Brain pericyte (primary cell): ENCODE measurements around the gene CCNF.

Experiments
- DNase-seq: peaks from one replicate; pipeline ENCODE4 v3.0.0-alpha.2; 2012; ENCODE audit warnings: low read depth, low spot score

CCNF gene

DNA sequence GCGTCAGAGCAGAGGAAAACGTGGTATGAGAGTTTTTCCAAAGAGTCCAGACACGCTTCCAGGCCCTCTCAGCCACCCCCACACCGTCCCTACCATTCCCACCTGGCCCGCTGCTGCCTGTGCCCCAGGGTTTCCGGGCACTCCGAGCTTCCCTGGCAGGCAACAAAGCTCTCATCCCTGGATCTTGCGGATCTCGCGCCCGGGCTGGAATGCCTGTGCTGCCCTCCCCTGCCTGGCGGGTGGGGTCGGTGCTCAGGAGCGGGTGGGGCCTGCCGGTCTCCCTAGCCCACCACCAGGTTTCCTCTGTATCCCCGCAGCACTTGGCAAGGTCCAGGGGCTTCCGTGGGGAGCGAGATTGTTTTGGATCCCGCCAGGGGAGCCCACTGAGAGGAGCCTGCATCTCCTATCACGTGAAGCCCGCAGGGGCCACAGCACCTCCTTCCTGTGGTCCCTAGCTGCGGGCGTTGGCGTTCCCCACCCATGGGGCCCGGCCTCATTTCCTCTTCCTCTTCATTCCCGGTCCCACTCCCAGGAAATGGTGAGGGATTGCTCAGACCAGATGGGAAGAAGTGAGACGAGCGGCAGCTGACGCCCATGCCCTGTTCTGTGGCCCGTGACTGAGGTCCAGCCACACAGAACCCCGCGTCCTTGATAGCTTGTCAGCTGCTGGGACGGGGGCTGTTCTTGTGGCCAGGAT, 56.7 kb downstream of the CCNF start:
- DNase-seq = no peak

DNA sequence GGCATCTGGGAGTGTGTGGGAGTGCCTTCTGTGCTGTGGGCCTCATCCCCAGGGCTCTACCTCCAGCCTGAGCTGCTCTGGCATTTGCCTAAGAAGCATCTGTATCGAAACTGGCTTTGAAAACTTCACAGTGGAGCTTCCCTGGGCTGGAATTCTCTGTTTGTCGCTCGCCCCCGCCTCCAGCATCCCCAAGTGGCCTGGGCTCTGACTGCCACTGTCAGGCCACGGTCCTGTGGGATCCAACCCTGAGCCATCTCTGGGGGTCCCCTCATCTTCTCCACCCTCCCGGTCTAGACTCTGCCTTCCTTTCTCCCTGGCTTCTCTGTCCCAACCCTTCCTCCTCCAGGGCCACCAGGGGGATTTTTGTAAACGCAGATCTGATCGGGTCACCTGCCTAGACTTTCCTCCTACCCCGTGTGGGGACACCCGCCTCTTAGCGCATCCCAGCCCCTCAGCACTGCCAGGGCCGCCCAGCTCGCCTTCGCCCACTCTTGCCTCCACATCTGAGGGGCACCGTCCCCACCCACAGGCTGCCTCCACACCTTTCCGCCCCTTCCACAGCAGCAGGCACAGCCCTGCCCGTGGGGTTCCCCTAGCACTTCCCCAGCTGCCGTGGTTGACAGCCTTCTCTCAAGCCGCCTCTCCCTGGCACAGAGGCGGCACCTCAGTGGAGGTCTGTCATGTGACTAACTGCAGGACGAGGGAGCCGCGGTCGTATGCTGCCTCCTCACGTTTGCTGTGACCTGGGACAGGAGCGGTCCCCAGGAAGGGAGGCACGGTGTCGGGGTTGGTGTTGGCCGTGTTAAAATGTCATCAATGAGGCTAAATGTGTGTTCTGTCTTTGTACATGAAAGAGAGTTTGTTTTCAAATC, 57.6 kb downstream of the CCNF start:
- DNase-seq = no peak

DNA sequence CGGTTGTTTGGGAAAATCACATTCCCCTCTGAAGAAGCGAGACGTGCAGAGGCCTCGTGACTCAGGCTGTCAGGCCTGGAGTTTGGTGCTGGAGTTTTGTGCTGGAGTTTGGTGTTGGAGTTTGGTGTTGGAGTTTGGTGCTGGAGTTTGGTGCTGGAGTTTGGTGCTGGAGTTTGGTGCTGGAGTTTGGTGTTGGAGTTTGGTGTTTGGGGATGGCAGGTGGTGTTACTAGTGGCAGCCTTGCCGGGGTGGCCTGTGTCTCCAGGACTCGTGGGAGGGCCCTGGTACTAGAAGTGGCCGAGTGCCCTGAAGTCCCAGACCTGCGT, 58.2 kb downstream of the CCNF start:
- DNase-seq = no peak

DNA sequence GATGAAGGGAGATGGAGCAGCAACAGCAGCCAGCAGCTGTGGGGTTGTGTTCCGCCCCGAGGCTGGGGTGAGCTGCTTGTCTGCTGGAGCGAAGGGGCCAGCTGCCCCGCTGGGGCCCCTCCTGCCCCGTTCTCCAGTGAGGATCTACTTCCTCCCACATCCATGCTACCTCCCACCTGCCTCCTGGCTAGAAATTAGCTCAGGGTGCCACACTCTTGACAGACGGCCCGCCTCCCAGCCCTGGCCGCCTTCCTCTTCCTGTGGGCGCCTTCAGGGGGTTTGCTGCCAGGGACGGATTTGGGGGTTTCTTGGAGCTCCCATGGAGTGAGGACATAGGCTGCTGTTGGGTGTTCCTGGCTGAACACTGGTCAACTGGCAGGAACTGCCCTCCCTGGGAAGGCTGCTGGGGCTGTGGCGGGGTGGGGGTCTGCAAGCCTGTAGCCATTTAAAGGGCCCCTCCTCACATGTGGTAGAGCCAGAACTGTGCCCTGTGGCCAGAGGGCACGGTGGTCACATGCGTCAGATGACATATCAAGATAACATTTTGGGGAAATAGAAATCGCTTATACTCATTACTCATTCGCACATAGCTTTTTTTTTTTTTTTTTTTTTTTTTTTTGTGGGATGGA, 58.8 kb downstream of the CCNF start:
- DNase-seq = no peak

DNA sequence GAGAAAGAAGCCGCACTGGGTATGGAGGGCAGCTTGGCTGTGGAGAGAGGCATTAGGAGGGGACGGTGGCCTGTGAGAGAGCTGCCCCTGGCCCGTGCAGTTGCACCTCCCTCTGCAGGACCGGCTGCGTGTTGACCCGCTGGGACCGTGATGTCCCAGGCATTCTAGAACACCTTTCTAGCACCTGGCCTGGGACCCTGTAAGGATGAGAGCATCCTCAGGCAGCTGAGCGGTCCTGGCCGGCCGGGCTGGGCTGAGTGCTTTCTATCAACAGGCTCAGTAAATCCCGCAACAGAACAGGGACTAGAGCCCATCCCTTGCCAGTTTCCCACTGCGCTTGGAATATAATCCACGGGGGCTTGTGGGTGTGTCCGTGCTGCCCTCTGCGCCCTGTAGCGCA, 60.3 kb downstream of the CCNF start:
- no peak for DNase-seq

DNA sequence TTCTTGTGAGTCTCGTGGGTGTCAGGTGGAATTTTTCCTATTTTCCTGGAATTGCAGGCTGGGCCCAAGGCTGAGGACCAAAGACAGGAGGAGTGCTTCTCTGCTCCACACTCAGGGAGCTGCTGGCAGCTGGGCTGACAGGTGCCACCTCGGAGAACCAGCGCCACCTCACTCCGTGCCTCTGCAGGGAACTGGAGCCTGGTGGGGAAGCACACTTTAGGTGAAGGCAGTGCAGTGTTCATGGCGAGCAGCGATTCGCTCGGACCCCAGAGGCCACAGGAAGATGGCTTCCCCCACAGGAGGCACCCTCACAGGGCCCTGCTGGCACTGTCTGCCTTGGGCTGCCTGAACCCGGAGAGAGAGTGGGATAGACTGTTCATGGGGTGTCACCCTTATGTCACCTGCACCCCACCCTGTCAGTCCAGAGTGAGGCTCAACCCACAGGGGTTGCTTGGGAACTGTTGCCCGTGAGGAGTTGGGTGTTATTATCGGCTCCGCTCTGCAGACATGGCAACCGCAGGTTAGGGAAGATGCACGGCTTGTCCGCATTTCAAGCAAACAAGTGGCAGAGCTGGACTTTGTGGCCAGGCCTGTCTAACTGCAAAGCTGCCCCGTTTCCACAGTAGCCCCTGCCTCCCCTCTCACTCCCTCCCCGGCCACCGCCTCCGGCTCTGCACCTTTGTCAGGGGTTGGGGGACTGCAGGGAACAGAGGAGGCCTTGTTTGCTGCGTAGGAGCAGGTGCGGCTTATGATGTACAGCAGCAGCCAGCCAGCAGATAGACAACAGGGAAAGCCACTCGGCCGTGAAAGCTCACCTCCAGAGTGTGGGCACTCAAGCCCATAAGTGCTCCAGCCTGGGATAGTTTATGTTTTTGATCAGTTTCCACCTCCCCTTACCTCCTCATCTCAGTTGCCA, 61.2 kb downstream of the CCNF start:
- DNase-seq = no peak

DNA sequence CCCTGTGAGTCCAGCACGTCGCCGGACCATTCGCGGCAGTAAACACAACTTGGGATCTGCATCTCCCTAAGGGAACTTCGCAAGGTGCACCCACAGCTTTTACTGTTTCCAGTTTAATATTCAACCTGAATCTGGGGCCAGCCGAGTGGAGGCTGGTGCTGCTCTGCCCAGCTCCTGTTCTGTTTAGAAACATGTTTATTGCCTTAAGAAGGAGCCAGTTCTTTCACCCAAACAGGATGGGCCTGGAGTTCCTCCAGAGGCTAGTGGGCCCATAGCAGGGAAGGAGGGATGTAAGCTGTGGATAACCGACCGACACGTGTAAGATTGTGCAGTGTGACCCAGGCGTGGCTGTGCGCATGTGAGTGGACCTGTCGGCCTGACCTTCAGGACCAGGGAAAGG, 63.0 kb downstream of the CCNF start:
- DNase-seq = no peak

DNA sequence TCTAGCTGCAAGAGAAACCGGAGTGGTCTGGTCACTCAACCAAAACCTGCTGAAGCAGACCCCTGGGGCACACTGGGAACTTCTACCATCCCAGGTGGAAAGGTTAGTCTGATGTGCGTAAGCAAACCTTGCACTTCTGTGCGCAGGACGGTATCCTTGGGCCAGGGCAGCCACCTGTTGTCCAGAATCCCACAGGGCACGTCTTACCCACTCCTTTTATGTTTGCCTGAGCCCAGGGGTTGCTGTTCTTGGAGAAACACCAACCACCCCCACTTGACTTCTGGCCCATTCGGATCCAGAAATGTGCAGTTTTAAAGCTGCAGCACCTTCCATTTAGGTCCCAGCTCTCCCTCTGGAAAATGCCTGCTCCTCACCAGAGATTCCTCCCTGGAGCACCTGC, 64.4 kb downstream of the CCNF start:
- no peak for DNase-seq

DNA sequence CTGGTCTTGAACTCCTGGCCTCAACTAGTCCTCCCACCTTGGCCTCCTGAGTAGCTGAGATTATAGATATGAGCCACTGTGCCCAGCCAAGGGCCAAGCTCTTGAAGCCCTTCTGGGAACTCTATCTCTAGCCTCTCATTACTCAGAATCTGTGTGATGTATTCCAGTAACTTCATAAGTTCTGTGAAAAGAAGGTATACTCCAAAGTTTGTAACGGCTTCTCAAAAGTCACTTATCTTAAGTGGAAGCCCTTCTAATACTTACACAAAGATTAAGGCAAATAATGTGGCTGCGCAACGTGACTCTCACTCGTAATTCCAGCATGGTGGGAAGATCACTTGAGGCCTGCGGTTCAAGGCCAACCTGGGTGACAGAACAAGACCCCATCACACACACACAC, 65.4 kb downstream of the CCNF start:
- no peak for DNase-seq

DNA sequence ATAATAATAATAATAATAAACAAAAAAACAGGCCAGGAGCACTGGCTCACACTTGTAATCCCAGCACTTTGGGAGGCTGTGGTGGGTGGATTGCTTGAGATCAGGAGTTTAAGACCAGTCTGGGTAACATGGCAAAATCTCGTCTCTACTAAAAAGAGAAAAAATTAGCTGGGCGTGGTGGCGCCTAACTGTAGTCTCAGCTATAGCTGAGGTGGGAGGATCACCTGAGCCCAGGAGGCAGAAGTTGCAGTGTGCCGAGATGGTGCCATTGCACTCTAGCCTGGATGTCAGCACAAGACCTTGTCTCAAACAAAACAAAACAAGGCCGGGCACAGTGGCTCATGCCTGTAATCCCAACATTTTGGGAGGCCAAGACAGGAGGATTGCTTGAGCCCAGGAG, 65.8 kb downstream of the CCNF start:
- no peak for DNase-seq

DNA sequence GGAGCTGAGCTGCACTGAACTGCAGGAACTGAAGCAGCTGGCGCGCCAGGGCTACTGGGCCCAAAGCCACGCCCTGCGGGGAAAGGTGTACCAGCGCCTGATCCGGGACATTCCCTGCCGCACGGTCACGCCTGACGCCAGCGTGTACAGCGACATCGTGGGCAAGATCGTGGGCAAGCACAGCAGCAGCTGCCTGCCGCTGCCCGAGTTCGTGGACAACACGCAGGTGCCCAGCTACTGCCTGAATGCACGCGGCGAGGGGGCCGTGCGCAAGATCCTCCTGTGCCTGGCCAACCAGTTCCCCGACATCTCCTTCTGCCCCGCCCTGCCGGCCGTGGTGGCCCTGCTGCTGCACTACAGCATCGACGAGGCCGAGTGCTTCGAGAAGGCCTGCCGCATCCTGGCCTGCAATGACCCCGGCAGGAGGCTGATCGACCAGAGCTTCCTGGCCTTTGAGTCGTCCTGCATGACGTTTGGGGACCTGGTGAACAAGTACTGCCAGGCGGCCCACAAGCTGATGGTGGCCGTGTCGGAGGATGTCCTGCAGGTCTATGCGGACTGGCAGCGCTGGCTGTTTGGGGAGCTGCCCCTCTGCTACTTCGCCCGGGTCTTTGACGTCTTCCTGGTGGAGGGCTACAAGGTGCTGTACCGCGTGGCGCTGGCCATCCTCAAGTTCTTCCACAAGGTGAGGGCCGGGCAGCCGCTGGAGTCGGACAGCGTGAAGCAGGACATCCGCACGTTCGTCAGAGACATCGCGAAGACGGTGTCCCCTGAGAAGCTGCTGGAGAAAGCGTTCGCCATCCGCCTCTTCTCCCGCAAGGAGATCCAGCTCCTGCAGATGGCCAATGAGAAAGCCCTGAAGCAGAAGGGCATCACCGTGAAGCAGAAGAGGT, 67.2 kb downstream of the CCNF start:
- DNase-seq = no peak

DNA sequence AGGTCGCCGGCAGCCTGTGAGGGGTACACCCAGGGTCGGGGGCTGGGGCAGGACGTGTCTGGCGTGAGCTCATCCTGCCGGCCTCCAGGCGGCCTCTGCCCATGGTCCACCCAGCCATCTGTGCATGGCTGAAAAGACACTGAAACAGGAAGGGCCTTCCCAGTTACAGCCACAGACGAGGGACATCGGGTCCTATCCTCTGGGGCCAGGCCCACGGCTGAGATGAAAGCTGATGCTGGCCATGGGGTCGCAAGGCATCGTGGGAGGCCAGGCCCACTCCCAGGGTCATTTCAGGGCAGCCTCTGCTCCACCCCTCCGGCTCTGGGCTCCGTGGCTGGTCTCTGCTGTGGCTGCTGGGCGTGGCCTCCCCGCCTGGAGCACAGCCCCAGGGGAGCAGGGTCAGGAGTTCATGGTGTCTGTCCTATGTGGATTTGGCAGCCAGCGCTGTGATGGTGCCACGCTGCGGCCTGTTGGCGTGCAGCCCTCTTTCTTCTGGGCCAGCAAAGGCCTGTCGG, 67.9 kb downstream of the CCNF start:
- DNase-seq = no peak

DNA sequence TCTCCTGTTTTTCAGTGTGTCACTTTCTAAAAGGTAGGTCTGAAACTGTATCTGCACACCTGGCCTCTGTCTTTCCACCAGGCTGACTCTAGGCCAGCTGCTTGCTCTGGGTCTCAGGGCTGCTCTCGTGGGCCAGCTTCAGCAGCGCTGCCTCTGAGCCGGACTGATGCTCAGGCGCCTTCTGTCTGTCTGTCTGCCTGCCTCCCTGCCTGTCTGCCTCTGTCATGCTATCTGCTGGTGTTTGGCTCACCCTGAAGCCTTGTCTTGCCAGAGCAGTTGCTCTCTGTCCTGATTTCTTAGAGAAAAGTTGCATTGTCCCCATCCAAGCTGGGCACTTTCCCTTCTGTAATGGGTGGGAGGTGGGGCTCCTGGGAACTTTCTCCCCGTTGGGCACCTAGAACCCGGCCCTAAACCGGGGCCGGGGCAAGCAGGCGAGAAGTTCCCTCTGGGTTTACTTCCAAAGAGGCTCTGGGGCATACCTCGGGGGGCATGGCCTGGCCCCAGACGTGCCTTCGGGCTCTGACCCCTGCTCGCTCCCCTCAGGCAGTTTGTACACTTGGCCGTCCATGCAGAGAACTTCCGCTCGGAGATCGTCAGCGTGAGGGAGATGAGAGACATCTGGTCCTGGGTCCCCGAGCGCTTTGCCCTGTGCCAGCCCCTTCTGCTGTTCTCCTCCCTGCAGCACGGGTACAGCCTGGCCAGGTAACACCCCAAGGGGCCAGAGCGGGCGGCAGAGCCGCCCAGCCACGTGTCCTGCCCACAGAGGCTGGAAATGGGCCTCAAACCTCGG, 68.6 kb downstream of the CCNF start:
- no peak for DNase-seq

DNA sequence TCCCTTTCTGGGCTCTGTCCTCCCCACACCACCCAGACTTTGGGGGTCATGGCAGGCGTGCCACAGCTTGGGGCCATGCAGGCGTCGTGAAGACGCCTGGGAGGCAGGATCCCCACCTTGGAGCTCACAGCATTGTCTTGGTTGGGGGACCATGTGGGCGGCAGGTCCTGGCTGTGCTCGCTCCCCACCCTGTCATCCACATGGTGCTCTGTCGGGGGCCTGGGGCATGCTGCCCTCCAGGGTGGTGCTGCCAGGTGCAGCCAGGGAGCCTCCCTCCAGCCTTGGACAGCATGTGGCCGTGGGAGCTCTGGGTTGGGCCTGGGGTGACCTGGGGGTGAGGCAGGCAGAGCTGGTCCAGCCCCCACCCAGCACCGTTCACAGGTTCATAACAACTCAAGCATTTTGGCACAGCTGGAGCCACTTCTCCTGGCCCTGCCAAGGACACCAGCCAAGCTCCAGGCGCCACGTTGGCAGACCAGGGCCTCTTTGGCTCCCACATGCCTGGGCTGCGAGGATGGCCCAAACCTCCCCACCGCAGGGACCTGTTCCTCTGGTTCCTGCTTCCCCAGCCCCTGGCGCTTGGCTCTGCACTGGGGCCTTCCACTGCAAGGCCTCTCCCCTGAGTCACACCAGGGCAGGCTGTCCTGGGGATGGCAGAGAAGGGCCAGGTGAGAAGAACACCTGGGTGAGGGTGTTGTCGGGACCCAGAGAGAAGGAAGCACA, 69.4 kb downstream of the CCNF start:
- DNase-seq = no peak

DNA sequence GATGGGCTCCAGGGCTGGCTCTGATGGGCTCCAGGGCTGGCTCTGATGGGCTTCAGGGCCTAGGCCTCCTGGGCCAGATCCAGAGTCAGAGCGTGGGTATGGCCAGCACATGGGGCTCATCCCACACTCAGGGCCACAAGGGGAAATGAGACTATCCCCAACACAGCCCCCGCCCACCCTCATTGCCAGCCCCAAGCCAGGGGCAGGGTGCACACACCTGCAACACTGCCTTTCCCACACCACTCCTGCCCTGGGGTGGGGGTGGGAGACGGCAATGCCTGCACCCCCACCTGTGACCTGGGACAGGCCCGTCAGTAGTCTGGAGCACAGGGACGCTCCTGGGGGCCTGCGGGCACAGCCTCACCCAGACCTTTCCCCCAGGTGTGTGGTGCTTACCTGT, 70.2 kb downstream of the CCNF start:
- no peak for DNase-seq

DNA sequence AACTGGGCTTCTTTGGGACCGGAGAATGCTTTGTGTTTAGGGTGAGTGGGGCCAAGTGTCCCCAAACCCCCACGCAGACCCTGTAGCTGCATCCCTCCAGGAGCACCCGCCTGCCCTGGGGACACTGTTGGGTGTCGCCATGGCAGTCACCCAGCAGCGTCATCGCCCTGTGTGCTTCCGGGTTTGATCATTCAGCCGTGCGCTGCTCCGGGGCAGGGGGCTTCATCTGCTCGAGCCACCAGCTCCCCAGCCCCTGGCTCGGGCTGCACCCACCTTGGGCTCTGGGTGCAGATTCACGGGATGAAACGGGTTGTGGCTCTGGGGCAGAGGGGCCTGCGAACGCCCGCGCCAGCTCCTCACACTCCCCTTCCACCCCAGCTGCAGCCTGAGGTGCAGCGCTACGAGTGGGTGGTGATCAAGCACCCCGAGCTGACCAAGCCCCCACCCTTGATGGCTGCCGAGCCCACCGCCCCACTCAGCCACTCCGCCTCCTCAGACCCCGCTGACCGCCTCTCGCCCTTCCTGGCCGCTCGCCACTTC, 70.7 kb downstream of the CCNF start:
- no peak for DNase-seq

DNA sequence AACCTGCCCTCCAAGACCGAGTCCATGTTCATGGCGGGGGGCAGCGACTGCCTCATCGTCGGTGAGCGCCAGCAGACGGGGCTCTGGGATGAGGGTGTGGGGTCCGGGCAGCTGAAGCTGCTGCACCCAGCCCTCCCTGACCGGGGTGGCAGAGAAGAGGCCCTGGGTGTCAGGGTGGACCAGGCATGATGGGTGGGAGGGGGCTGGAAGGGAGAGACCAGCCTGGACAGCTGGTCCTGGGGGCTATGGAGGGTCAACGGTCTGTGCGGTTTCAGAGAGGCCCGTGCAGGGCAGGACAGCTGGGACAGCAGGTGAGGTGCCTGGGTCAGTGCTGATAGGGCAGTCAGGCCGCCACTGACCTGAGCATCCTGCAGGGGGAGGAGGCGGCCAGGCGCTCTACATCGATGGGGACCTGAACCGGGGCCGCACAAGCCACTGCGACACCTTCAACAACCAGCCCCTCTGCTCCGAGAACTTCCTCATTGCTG, 71.2 kb downstream of the CCNF start:
- DNase-seq = no peak

DNA sequence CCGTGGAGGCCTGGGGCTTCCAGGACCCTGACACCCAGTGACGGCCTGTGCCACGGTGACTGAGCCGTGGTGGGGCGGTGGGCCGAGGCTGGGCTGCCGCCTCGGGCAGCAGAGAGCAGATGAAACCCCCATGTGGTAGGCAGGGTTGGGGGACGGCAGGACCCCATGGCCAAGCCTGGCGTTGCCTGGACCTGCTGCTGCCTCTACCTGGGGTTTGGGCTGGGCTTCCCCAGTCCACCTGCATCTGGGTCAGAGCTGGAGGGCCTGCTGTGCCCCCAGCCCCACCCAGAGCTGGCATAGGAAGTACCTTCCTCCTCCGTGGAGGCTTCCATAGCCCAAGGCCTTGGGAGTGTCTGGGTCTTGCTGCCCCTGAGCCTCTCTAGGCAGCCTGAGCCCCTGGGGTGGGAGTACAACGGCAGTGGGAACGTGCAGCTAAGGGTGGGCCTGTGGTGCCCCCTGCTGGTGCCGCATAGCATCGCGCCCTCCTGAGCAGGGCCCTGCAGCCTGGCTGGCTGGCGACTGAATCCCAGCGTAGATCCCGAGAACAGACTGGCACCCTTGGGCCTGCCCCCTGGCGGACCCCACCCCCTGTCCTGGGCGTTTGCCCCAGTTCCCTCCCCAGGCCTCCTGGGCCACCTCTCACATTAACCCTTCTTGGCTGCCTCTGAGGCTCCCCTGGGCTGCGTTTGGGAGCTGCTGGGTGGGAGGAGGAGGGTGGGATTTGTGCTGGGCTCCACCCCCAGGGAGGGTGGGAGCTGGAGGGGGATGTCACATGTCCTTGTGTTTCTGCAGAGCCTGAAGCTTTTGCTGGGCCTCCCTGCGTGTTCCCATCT, 71.9 kb downstream of the CCNF start:
- DNase-seq = peak; percentile 61
